GM19193 (cell line): Measurements from ENCODE around the gene LTB4R.

Experiments used
- POLR2A ChIP-seq: IDR thresholded peaks from 4 replicates; pipeline ENCODE4 v1.6.1; 2011; ENCODE audit not compliant: insufficient read depth, insufficient read length; ENCODE audit errors: extremely low read depth

Gene LTB4R

DNA sequence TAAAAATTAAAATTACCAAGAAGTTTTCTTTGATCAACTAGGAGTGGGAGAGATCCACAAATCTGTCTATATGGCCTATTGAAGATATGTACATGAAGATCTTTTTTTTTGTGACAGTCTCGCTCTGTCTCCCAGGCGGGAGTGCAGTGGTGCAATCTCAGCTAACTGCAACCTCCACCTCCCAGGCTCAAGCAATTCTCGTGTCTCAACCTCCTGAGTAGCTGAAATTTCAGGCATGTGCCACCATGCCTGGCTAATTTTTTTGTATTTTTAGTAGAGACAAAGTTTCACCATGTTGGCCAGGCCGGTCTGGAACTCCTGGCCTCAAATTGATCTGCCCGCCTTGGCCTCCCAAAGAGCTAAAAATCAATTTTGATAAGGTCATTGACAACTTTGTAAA is 52.1 kb downstream of the LTB4R start:
- no peak for TF ChIP-seq POLR2A

DNA sequence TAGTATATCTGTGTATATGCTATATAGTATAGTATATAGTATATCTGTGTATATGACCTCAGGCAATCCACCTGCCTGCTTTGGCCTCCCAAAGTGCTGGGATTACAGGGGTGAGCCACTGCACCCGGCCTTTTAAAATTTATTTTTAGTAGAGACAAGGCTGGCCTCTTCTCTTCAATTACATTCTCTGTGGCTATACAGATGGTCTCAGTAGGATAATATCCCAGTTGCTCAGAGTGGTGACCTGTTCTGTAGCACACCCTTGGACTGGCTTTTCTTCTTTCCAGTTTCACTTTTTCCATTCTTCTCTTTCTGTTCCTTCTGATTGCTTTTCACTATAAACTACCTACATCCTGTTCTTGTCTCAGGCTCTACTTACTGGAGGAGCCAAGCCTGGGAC is 53.5 kb downstream of the LTB4R start:
- TF ChIP-seq POLR2A = no peak

DNA sequence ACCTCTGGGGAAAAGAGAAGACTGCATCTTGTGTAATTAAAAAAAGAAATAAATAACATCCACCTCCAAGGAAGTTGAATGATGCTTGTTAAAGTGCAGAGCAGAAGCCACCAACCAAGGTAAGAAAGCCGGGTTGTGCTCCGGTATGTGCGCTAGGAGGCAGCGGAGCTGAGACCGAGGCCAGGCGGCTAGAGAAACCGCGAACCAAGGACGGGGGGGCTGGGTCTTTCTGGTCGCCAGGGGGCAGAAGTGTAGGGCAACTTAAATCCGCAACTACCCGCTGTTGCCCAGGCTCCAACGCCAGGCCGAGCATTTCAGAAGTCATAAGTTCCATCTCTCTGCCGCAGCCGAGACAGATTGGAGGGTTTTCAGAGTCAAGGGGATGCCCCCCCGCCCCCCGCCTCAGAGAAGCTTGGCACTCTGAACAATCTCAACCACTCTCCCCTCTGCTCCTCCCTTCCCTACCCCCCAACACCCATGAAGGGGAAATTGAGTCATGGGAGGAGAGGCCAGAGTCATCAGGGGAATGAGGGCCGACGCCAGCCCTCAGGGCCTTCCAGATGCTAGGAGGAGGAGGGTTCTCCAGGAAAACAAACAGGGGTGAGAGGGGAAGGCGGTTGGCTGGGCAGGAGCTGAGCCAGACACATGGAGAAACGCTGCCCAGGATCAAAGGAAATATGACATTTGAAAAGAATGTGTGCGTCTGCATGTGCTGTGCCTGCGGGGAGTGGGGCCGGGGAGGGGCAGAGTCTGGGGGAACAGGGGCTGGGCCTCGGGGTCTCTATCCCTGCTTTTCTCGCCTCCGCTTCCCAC is 54.5 kb downstream of the LTB4R start:
- TF ChIP-seq POLR2A = no peak

DNA sequence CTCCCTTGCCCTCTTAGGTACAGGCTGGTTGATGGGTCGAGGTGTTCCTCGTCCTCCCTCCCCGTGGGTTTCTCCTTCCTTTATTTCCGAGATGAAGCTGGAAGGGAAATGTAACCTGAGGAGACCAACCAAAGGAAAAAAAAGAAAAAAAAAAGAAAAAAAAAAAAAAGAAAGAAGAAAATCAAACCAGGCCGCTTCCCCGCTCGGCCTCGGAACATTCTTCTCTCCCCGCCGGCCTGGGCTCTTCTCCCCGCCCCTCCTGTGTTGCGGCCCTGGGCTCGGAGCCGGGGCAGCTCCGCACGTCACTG is 55.1 kb downstream of the LTB4R start:
- no peak for TF ChIP-seq POLR2A

DNA sequence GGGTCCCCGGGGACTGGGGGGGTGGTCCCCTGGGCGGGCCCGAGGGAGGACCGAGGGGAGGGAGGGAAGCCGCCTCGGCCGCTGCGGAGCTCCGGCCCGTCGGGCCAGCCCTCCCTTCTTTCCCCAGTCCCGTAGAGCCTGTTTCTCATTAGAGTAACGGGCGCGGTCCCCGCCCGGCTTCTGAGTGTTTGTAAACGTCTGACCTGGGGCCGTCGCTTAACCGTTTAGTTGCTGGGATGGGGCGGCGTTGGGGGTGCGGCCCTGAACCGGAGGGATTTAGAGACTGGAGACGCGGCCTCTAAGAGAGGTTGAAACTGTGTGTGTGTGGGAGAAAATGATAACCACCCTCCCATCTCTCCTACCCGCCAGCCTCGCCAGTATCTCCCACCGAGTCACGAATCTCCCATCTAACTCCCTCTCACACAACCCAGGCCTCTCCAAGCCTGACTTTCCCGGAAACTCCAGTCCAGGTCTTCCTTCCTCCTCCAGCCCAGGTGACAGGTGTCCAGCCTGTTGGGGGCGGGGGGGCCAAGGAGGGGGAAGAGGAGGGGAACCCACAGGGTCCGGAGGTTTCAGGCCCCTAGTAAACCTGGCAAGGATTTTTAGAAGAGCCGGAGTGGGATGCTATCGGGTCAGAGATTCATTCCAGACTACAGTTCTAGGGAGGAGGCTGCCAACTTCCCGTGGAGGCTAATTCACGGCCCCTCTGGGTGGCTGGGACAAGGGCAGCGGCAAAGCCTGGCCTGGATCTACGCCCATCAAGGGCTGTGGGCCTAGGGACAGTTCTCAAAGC is 55.6 kb downstream of the LTB4R start:
- no peak for TF ChIP-seq POLR2A
